Subcutaneous adipose tissue (tissue), 4 donors: ENCODE measurements around the gene KLHL3. TPM values are rescaled to one million over a fixed set of nuclear protein-coding genes. Genes with fewer than 3 reads are reported as not detected.

Experiments
- total RNA-seq, 4 donors: library from RNA; depleted of rRNA; stranded (reverse); fragments of >200 nt; gene quantifications; one replicate each; pipeline ENCODE4 v1.1.0, GENCODE V29; 2016
- TF ChIP-seq, protein P1 (sequence below): fragments of 450-650 bp; IDR thresholded peaks from one replicate; pipeline ENCODE4 v1.5.1; 2016; ENCODE audit warnings: low read depth, mild to moderate bottlenecking, control low read depth, antibody characterized with exemption, moderate library complexity

Gene KLHL3
- total RNA-seq, 4 donors from 2014 or later = 3.1 to 18.5 (median 7.2) TPM

DNA sequence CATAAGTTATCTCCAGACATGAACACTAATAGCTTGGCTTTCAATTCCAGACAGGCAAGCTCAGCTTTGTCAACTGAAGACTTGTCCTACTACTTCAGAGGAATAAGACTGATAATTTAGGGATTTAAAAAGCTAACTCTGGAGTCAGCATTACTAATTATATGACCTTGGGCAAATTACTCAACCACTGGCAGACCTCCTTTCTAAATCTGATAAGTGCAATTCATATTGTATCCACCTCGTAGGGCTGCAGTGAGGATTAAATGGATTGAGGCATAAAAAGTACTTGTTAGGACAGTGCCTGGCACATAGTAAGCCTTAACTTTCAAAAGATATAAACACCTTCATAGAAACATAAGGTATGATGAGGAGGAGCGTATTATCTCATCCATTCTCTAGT, 104.4 kb downstream of the KLHL3 start:
- TF ChIP-seq, protein P1, sequence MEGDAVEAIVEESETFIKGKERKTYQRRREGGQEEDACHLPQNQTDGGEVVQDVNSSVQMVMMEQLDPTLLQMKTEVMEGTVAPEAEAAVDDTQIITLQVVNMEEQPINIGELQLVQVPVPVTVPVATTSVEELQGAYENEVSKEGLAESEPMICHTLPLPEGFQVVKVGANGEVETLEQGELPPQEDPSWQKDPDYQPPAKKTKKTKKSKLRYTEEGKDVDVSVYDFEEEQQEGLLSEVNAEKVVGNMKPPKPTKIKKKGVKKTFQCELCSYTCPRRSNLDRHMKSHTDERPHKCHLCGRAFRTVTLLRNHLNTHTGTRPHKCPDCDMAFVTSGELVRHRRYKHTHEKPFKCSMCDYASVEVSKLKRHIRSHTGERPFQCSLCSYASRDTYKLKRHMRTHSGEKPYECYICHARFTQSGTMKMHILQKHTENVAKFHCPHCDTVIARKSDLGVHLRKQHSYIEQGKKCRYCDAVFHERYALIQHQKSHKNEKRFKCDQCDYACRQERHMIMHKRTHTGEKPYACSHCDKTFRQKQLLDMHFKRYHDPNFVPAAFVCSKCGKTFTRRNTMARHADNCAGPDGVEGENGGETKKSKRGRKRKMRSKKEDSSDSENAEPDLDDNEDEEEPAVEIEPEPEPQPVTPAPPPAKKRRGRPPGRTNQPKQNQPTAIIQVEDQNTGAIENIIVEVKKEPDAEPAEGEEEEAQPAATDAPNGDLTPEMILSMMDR = no peak

DNA sequence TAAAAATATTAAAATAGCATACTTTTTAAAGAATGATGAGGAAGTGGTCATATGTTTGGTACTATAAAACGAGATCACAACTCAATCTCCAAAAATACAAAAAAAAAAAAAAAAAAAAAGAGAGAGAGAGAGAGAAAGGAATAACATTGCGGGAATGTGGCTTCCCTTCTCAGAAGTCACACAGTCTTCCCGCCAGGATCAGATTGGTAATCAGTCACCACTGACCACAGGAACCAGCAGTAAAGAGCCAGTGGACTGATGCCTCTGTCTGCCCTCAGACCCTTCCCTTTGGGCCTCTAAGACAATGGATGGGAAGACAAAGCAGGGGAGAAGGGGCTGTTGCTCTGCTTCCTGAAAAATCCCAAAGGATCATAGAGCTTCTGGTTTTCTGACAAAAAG, 104.9 kb downstream of the KLHL3 start:
- TF ChIP-seq, protein P1 = no peak

DNA sequence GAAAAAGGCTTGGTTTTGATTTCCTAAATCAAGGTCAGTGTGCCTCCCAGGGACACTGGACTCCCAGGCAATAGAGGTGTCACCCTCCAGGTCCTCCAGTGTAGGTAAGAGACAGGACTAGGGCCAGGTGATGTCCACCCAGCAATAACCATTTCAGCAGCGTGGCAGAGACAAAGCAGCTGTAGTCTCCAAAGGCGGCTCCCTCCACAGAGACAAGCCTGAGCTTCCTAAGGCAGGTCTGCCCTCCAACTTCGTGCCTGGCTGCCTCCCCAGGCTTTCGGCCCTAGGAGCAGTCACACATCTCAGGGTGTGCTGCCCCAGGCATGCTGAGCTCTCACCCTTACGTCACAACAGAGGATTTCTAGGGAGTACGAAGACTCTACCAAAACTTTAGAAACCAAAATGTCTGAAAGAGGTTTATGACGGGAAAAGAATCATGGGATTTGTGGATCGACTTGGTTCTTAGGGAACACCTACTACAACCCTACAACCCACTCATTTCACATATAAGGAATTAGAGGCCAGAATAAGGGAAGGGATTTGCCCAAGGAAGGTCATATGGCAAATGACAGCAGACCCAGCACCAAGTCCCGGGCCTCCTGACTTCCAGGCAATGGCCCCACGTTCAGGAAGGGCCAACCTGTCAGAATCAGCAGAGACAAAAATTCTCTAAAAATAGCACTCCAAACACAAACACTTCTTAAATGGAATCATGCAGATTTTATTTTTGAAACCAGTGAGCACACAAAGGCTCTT, 105.5 kb downstream of the KLHL3 start:
- TF ChIP-seq, protein P1 = no peak

- TF ChIP-seq, protein P1 = no peak
Measured at GRCh38 chr5:137629646-137630045, 106.2 kb downstream of the KLHL3 start.

- TF ChIP-seq, protein P1 = no peak
Measured at GRCh38 chr5:137627706-137628105, 108.2 kb downstream of the KLHL3 start.

DNA sequence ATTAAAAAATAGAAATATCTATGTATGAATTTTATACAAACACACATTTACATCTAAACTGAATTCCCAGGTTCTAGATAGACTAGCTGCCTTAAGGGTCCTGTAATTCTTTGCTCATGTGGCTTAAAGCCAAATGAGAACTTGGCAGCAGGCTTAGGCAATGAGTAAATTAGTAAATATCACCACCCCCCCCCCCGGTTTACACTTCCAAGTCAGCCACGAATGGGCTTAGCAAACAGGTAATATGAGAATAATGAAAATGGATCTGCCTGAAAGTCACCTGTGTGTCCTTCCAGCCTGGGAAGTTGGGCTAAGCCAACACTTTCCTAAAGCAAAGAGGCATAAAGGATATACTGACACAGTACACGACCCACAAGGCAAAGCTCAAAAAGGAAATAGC, 108.6 kb downstream of the KLHL3 start:
- TF ChIP-seq, protein P1 = no peak

- TF ChIP-seq, protein P1 = no peak
Measured at GRCh38 chr5:137624786-137625349, 111.0 kb downstream of the KLHL3 start.
